Liver (tissue), 9 donors: Measurements from ENCODE around the gene GBX1. TPM values are rescaled to one million over a fixed set of nuclear protein-coding genes. Genes with fewer than 3 reads are reported as not detected.

ENCODE experiments used
- DNase-seq: peaks from one replicate; pipeline ENCODE4 v3.0.0-alpha.2; 2017; ENCODE audit warnings: low spot score
- H3K27ac ChIP-seq, 2 donors: one replicate each; pipeline ENCODE4 v1.7.0; 2013; ENCODE audit warnings: inconsistent platforms in 2 of 2, low read length in 2 of 2, control low read depth in 1 of 2, low read depth in 1 of 2, mild to moderate bottlenecking in 1 of 2
- H3K27me3 ChIP-seq, 4 donors: one replicate each; pipeline versions ENCODE4 v1.6.1 to v1.7.0; 2013; ENCODE audit warnings: low read length in 3 of 4, inconsistent platforms in 1 of 4, mild to moderate bottlenecking in 1 of 4, moderate library complexity in 1 of 4; ENCODE audit not compliant: control insufficient read depth in 4 of 4, insufficient read depth in 4 of 4
- H3K36me3 ChIP-seq, 4 donors: one replicate each; pipeline versions ENCODE4 v1.6.1 to v1.7.0; 2013; ENCODE audit warnings: low read length in 3 of 4, mild to moderate bottlenecking in 3 of 4, low read depth in 1 of 4, moderate library complexity in 1 of 4; ENCODE audit not compliant: control insufficient read depth in 4 of 4, insufficient read depth in 3 of 4
- H3K4me1 ChIP-seq, 4 donors: one replicate each; pipeline versions ENCODE4 v1.6.1 to v1.7.0; 2013; ENCODE audit warnings: low read length in 3 of 4, mild to moderate bottlenecking in 3 of 4, moderate library complexity in 1 of 4; ENCODE audit not compliant: control insufficient read depth in 4 of 4, insufficient read depth in 4 of 4
- H3K4me3 ChIP-seq, 3 donors: one replicate each; pipeline versions ENCODE4 v1.6.1 to v1.7.0; 2013; ENCODE audit warnings: low read length in 3 of 3, control low read depth in 1 of 3, low read depth in 1 of 3, mild to moderate bottlenecking in 1 of 3
- H3K9ac ChIP-seq, 2 donors: one replicate each; pipeline ENCODE4 v1.7.0; 2013; ENCODE audit warnings: low read length in 2 of 2, mild to moderate bottlenecking in 2 of 2, moderate library complexity in 2 of 2, control low read depth in 1 of 2, low read depth in 1 of 2
- H3K9me3 ChIP-seq, 4 donors: one replicate each; pipeline versions ENCODE4 v1.6.1 to v1.7.0; 2013; ENCODE audit warnings: low read length in 3 of 4; ENCODE audit not compliant: control insufficient read depth in 4 of 4
- ATF3 ChIP-seq: IDR thresholded peaks from 2 replicates; pipeline ENCODE4 v1.6.1; 2016; ENCODE audit warnings: antibody characterized with exemption
- CTCF ChIP-seq: fragments of 150-350 bp; IDR thresholded peaks from 2 replicates; pipeline ENCODE4 v1.5.1; 2017; ENCODE audit warnings: improper control_type of control experiment, low read depth, low read length; ENCODE audit not compliant: missing input control
- EGR1 ChIP-seq, 2 donors: IDR thresholded peaks; 2 replicates each; pipeline ENCODE4 v1.6.1; 2016 to 2018; ENCODE audit warnings: antibody characterized with exemption in 2 of 2, low read depth in 2 of 2
- FOXA1 ChIP-seq: IDR thresholded peaks from 2 replicates; pipeline ENCODE4 v1.6.1; 2016; ENCODE audit warnings: antibody characterized with exemption
- FOXA2 ChIP-seq: IDR thresholded peaks from 2 replicates; pipeline ENCODE4 v1.6.1; 2016; ENCODE audit warnings: antibody characterized with exemption
- GABPA ChIP-seq, 2 donors: IDR thresholded peaks in 1 of 2; conservative IDR thresholded peaks in 1 of 2; 2 replicates each; pipeline ENCODE4 v1.6.1; 2016; ENCODE audit warnings: antibody characterized with exemption in 2 of 2, mild to moderate bottlenecking in 1 of 2, moderate library complexity in 1 of 2
- HNF4A ChIP-seq, 2 donors: conservative IDR thresholded peaks; 2 replicates each; pipeline ENCODE4 v1.6.1; 2016; ENCODE audit warnings: antibody characterized with exemption in 2 of 2, mild to moderate bottlenecking in 2 of 2
- HNF4G ChIP-seq: IDR thresholded peaks from 2 replicates; pipeline ENCODE4 v1.6.1; 2016; ENCODE audit warnings: antibody characterized with exemption
- JUND ChIP-seq, 2 donors: IDR thresholded peaks; 2 replicates each; pipeline ENCODE4 v1.6.1; 2016; ENCODE audit warnings: antibody characterized with exemption in 2 of 2
- MAX ChIP-seq: IDR thresholded peaks from 2 replicates; pipeline ENCODE4 v1.6.1; 2016; ENCODE audit warnings: antibody characterized with exemption
- NR2F2 ChIP-seq: IDR thresholded peaks from 2 replicates; pipeline ENCODE4 v1.6.1; 2016; ENCODE audit warnings: antibody characterized with exemption
- RAD21 ChIP-seq, 2 donors: IDR thresholded peaks; 2 replicates each; pipeline ENCODE4 v1.6.1; 2016; ENCODE audit warnings: antibody characterized with exemption in 2 of 2, mild to moderate bottlenecking in 2 of 2
- REST ChIP-seq: IDR thresholded peaks from 2 replicates; pipeline ENCODE4 v1.6.1; 2016; ENCODE audit warnings: antibody characterized with exemption, mild to moderate bottlenecking
- RXRA ChIP-seq, 2 donors: IDR thresholded peaks; 2 replicates each; pipeline ENCODE4 v1.6.1; 2017 to 2018; ENCODE audit warnings: antibody characterized with exemption in 2 of 2, mild to moderate bottlenecking in 1 of 2
- SP1 ChIP-seq: IDR thresholded peaks from 2 replicates; pipeline ENCODE4 v1.6.1; 2018; ENCODE audit warnings: antibody characterized with exemption, mild to moderate bottlenecking
- TAF1 ChIP-seq: conservative IDR thresholded peaks from 2 replicates; pipeline ENCODE4 v1.6.1; 2016; ENCODE audit warnings: antibody characterized with exemption, mild to moderate bottlenecking
- YY1 ChIP-seq: IDR thresholded peaks from 2 replicates; pipeline ENCODE4 v1.6.1; 2016; ENCODE audit warnings: antibody characterized with exemption, mild to moderate bottlenecking
- ZBTB33 ChIP-seq: IDR thresholded peaks from 2 replicates; pipeline ENCODE4 v1.6.1; 2016; ENCODE audit warnings: antibody characterized with exemption
- WGBS: extraction: QIAGEN DNeasy Blood & Tissue Kit; methylation state at CpG from one replicate; pipeline ENCODE4 v1.1.7; 2013; 5-methylcytosine and 5-hydroxymethylcytosine counted together
- polyA plus RNA-seq, 2 donors: library from polyadenylated mRNA; stranded (reverse) in 1 of 2; unstranded in 1 of 2; fragments of 200-250 nt in 1 of 2; fragments of >200 nt in 1 of 2; fragmentation: Nextera tagmentation in 1 of 2; extraction: Ambion mirVana in 1 of 2; gene quantifications; one replicate each; pipeline versions ENCODE4 v1.2.1 to v1.2.3, GENCODE V29; 2013 to 2015
- total RNA-seq, 2 donors: library from RNA; depleted of rRNA; stranded (reverse); fragments of >200 nt; gene quantifications; one replicate each; pipeline ENCODE4 v1.2.3, GENCODE V29; 2014
- donor health status: healthy.
- donor health status: healthy.
- donor health status: healthy.
- donor health status: healthy.
- donor health status: healthy.

The GBX1 gene
- total and polyA plus RNA-seq, 4 donors = not detected

GRCh38 chr7:151211155-151211772 is 43.8 kb upstream of the GBX1 start:
- H3K4me1 ChIP-seq = no peaks in the 10 kb centered on the region
- WGBS = 87% methylated on average over 3 of the region's 3 CpGs
- no peak overlapping the region for H3K4me3 ChIP-seq
- H3K27me3 ChIP-seq = peaks cover 0 to 4% (median 0%) of the 10 kb centered on the region in 4 donors
- no peak overlapping the region for H3K9ac ChIP-seq
- no peak overlapping the region for H3K27ac ChIP-seq
- no peak for DNase-seq
- H3K9me3 ChIP-seq = no peaks in the 10 kb centered on the region
- H3K36me3 ChIP-seq = peaks cover 17 to 36% (median 24%) of the 10 kb centered on the region in 4 donors
- TF ChIP-seq GABPA (IDR thresholded peaks at IDR 0.05 in 1 of 2, conservative IDR thresholded peaks at IDR 0.05 in 1 of 2) = no peak
- no peak for TF ChIP-seq SP1
- TF ChIP-seq CTCF = no peak
- TF ChIP-seq HNF4A (conservative IDR thresholded peaks at IDR 0.05) = no peak
- TF ChIP-seq EGR1 (IDR thresholded peaks at IDR 0.05; ENCODE audit: low read depth in 2 of 2) = no peak
- TF ChIP-seq FOXA2 = no peak
- TF ChIP-seq YY1 = no peak
- TF ChIP-seq JUND (IDR thresholded peaks at IDR 0.05) = no peak
- TF ChIP-seq RAD21 (IDR thresholded peaks at IDR 0.05) = no peak
- TF ChIP-seq HNF4G = no peak

GRCh38 chr7:151210087-151210854 is 42.8 kb upstream of the GBX1 start, which contains the start of gene H2BK1:
H2BK1 (minus strand) TSS chr7:151210488; CDS start chr7:151210318, 170 bp downstream.
- TF ChIP-seq CTCF (no peak), EGR1 (IDR thresholded peaks at IDR 0.05; ENCODE audit: low read depth in 2 of 2) (no peak), RAD21 (IDR thresholded peaks at IDR 0.05) (no peak), RXRA (IDR thresholded peaks at IDR 0.05) (no peak), REST (no peak), HNF4A (conservative IDR thresholded peaks at IDR 0.05) (no peak), SP1 (no peak), TAF1 (no peak), NR2F2 (no peak), FOXA1 (no peak), HNF4G (no peak), MAX (no peak), YY1 (no peak), JUND (IDR thresholded peaks at IDR 0.05) (no peak), ZBTB33 (no peak), ATF3 (no peak), GABPA (IDR thresholded peaks at IDR 0.05 in 1 of 2, conservative IDR thresholded peaks at IDR 0.05 in 1 of 2) (no peak)
- no peak for DNase-seq
- peaks cover 10 to 27% (median 19%) of the 10 kb centered on the region in 4 donors for H3K36me3 ChIP-seq
- H3K4me1 ChIP-seq = no peaks in the 10 kb centered on the region
- 84% methylated on average over 17 of the region's 17 CpGs for WGBS
- H3K27ac ChIP-seq = no peak within 1 kb of the TSS
- H3K9me3 ChIP-seq = no peaks in the 10 kb centered on the region
- no peak within 1 kb of the TSS for H3K9ac ChIP-seq
- H3K4me3 ChIP-seq = no peak within 1 kb of the TSS
- peaks cover 0 to 6% (median 0%) of the 10 kb centered on the region in 4 donors for H3K27me3 ChIP-seq
